Measurements from ENCODE around the gene ULK4.

GRCh38 chr3:41602121-41602520 is 359.8 kb downstream of the ULK4 start:
- TF ChIP-seq CTCF (IDR thresholded peaks at IDR 0.05) (no peak), POLR2AphosphoS5 (IDR thresholded peaks at IDR 0.05; ENCODE audit: low read depth, low read length) (no peak)
